NCI-H524 treated with DMSO at 0.1 percent for 48 hours (cell line): ENCODE results near the gene PHKA2.

ENCODE experiments used
- DNase-seq: peaks from one replicate; lab custom pipeline; 2025; lab: John Stamatoyannopoulos, UW

PHKA2 gene

DNA sequence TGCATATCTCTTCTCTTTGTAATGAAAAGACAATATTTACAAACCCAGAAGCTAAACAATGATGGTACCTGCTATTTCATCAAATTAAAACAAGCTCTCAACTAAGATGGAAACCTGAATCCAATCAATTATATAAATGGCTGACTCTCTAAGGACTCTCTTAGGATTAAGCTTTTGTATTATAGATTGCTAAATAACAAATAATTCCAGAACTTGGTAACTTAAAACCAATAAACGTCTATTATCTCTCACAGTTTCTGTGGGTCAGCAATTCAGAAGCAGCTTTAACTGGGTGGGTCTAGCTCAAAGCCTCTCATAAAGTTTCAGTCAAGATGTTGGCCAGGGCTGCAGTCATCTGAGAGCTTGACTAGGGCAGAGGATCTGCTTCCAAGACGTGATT, 12.4 kb downstream of the PHKA2 start:
- DNase-seq = no peak

DNA sequence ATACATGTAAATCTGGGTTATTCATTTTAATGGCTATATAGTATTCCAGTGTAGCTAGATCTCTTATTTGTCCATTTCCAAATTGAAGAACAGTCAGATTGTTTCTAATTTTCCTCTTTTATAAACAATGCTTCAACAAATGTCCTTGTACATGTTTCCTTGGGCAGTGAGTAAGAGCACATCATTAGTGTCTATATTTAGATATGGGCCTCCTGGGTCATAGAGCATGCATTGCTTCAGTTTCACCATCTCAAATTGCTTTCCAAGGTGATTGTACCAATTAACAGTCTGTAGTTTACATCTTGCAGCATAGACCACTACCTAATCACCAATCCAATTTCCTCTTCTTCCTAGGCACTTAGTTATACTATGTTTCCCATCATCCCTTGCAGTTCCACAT, 13.4 kb downstream of the PHKA2 start:
- no peak for DNase-seq

DNA sequence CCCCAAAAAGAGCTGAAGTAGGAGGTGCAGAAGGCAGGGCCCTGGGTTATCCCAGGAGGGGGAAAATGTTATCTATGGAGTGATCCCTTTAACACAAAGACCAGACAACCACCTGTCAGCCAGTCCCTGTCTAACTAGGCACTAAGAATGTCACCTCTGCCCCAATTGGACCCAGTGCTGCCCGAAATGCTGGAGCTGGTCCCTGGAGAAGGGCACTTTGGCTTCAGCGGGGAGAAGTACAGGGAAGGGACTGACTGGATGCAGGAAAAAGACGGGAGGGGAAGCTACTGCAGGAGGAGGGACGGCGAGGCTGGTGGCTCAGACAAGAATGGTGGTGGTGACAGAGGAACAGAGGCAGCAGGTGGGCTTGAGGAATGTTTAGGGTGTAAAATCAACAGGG, 17.3 kb downstream of the PHKA2 start:
- no peak for DNase-seq

DNA sequence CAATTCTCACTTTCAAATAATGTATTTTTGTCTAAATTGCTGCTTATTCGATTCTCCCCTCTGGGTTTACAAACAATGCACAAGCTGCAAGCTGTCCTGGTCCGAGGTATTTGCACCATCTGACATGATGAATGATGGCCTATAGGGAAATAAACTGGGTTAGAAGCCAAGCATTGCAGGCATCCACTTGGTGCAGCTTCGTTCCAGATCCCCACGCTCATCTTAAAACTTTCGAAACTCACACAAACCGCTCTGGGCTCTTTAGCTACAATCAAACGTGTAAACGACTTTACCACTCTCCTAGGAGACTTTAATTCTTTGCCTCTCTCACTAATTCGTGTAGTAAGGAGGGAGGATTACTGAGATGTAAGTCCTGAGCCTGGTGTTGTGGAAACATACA, 19.0 kb downstream of the PHKA2 start:
- no peak for DNase-seq

DNA sequence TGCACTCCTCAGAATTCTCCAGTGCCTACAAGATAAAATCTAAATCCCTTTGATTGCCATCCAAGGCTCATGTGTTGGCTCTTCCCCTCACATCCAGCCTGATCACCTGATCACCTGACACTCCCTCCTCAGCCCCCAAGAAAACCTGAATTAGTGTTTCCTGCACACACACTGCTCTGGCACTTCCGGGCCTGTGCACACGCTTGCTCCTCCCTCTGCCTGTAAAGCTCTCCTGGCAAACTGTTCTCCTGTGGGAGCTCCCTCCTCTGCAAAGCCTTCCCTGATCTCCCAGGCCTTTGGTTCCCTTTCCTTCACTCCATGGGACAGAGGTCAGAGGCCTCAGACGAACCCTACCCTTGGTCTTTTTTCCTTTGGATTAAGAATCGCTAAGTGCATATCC, 19.9 kb downstream of the PHKA2 start:
- DNase-seq = no peak

DNA sequence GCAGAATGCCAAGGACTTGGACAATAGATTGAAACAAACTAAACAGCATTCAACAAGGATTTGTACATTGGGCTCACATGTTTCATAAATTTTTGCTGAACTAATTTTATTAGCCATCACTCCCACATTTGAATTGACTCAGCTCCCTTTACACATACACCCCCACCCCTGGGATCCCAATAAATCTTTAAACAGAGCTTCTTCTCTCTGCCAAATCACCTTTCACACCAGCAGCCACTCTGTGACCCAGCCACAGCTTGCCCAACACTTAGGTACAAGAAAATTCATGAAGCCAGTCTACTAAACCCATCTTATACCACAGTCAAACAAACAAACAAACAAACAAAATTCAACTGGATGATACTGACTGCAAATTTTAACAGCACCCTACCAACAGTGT, 21.6 kb downstream of the PHKA2 start:
- DNase-seq = no peak

DNA sequence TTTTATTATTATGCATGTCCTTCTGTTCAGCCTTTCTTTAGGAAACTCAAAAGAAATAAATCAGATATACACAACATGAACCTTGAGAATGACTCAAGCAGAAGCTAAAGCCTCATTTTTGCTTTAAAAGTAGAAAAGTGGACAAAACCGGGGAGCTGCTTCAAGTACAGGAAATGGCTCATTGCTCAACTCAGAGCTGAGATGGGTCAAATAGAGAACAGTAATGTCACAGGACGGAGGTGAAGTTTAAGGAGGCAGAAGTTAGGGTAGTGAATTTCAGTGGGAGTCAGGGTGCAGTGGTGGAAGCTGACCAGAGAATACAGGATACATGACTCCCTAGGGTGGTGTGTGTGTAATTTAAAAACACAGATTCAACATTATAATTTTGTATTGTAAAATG, 22.2 kb downstream of the PHKA2 start:
- no peak for DNase-seq

DNA sequence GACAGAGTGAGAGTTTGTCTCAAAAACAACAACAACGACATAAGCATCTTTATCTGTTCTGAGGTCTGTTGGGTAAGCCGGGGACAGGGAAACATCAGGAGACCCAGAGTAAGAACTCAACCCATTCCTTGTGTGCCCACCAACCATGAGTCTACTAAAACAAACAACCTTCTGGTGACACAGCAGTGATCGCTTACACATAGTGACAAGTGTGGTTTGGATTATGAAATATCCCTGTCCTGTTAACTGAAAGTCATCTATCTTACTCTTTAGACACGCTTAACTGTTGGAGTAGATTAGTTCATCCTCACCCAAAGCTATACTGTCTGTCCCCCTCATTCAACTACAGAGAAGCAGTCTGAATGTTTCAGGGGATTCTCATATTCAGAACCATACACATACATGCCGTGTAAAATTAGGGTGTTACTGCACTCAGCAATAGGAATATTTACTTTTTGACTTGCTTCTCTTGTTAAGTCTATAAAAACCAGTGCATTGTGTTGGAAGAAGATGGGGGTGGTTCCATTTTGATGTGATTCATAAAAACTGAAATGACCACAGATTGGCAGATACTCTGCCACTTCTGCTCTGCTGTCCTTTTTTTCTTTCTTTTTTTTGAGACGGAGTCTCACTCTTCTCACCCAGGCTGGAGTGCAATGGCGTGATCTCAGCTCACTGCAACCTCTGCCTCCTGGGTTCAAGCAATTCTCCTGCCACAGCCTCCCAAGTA, 27.4 kb downstream of the PHKA2 start:
- DNase-seq = no peak

DNA sequence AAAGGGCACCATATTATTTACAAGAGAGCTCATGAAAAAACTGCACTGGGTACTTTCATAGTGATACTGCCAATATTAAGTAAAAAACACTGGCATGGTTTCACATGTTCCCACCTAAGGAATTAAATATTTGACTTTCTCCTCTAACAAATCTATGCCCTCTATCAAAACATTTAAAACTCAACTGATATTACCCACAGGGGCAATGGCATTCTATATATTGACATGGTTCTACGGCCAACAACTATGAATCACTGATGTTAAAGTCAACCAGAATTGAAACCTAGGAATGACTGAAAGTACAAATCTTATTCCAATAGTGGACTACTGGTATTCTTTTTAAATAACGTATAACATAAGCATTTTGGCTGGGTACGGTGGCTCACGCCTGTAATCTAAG, 28.2 kb downstream of the PHKA2 start:
- DNase-seq = no peak

DNA sequence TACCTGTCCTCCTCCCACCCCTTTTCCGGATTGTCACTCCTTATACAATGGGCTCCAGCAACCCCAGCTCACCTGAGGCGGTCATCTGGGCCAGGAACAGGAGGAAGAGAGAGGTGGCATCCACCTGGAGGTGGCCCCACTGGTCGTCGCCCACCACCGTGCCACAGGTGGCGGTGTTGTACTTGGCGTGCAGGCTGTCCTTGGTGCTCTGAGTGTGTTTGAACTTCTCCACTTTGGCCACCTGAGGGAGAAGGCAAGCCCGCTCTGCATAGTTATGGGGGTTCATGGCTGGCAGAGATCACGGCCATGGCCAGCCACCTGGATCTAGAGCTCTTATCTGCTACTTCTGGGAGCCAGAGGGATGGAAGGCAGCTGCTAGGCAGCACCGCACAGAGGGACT, 32.9 kb downstream of the PHKA2 start:
- DNase-seq = no peak

DNA sequence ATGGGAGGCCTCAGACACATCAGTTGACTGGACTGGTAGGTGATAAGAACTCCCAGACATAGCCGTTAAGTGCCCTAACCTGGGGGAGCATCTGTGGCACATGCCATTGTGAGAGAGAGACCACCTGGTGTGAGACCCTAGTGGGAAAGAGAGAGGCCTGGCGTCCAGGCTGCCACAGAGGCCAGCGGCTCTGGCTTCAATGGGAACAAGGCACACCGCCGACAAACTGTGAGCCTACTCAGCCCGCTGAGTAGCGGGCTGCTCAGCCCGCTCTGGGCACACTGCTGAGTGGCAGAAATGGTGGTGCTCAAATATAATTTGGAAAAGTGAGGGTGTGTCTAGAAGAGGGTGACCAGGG, 34.0 kb downstream of the PHKA2 start:
- no peak for DNase-seq

DNA sequence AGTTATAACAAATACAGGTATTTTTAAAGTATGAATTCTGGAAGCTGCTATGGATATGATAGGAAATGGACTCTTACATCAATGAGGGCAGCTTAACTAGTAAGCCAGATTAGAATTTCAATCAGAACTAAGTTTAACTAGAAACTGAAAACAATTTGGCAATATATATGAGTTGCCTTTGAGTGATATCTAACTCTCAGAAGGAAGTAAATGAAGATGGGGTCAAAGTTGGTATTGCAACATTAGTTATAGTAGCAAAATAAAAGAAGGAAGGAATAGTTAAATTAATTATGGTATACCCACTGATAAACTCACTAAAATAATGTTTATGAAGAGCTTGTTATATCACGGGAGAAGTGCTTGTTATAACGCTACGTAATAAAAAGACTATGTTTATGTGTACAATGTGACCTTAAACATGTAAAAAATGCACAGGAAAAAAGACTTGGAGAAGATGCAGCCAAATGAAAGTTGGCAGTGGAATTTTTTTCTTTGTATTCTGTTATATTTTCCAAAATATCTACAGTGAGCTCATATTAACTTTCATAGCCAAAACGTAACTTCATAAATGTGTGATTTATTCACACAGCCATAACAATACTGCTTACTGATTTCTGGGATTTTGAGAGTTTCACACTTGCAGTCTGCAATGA, 34.5 kb downstream of the PHKA2 start:
- no peak for DNase-seq

DNA sequence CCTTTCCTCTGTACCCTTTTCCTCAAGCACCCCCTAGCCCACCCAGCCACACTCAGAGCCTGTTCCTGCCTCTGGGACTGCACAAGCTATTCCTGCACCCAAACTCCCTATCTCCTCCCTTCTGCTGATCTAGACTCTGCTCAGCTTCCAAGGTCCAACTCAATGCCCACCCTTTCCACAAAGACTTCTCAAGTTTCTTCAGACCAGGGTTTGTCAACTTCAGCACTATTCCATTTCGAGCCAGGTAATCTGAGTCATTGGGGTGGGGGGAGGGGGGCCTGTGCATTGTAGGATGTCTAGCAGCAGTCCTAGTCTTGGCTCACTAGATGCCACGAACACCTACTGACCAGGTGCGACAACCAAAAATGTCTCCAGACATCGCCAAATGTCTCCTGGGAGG, 37.3 kb downstream of the PHKA2 start:
- no peak for DNase-seq

DNA sequence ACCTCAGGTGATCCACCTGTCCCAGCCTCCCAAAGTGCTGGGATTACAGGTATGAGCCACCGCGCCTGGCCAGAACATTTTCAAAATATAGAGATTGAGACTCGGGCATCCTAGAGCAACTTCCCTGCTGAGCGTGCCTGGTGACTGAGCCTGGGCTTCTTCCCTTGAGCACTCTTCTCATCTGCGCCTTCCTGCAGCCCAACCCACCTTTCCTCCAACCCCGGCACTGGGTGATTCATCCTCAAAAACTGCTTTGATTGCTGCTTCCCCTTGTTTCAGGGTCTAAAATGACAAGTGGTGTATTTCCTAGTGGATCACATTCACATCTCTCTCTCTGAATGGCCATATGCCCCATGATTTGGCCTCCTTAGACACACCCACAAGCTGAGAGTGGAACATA, 37.8 kb downstream of the PHKA2 start:
- DNase-seq = no peak

DNA sequence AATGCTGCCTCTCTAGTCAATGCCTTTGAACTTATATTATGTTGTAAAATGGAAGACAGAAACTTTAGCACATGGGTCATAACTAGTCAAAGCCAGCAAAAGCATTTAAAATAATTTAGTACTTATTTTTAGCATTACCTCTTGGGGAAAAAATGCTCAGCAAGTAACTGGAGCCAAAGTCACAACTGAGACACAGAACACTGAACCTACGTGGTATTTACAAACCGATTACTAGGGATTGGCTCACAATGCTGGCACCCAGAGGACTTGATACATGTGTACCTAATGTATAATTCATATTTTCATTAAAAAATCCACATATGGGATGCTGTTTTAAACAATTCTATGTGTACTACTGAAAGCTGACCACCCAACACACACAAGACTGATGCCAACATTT, 38.4 kb downstream of the PHKA2 start:
- DNase-seq = no peak

DNA sequence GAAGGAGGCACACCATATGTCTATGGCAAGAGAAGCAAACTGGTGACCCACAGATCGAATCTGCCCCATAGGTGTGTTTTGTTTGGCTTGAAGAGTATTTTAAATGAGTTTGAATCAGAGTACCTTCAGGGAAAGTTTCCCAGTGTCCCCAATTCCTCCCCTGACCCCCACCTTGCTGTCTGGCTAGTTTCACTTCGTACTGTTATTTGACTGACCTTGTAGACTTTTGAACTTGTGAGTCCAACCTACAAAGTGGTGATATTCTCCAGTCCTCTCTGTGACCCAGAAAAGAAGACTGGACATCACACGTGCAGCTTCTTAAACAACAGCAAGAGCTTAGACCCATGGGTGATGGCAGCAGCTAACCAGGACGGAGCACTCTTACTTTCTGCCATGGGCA, 39.4 kb downstream of the PHKA2 start:
- no peak for DNase-seq

DNA sequence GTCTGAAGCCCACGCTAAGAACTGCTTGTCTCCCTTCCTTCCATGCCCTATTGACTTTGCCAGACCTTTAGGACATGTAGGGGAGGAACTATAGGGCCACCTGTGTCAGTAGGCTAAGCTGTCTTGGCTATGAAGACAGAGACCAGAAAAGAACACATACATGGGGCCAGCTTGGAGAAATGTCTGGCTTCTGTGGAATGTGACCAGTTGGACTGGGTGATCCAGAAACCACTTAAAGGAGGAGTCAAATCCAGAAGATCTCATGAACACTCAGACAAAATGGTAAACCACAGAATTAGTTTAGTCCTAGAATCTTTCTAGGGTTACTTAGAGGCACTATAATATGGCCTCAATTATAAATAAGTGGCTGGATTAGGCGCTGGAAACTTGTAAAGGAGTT, 42.0 kb downstream of the PHKA2 start:
- no peak for DNase-seq

DNA sequence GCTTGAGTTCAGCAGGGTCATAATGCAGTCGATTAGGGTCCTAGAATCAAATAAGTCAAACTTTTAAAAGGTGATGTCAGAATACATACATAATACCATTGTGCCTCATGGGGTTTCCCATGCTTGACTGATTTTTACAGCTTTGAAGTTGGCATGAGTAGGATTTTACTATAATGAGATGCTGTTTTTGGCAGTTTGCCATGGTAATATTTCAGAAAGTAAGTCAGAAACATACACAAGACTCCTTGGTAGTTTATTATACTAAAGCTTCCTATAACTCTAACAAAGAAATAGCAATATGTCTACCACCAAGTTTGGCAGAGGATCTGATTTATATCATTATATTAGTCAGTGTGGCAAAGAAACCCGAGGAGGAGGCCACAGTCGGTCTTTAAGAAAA, 45.2 kb downstream of the PHKA2 start:
- DNase-seq = no peak

DNA sequence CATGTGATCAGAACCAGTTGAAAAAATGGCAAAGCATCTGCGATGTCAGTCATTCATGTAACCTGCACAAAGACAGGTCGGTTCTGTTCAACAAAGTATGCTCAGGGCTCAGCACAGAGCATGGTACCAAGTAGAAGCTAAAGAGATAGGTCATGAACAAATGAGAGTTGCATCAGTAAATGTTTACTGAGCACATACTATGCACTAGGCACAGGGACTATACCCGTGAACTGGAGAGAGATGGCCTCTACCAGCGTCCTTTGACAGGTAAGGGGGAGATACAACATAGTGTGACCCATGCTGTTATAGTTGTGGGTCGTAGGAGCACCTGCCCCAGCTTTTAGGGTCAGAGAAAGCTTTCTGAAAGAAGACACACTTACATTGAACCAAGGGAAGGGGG, 46.7 kb downstream of the PHKA2 start:
- no peak for DNase-seq

DNA sequence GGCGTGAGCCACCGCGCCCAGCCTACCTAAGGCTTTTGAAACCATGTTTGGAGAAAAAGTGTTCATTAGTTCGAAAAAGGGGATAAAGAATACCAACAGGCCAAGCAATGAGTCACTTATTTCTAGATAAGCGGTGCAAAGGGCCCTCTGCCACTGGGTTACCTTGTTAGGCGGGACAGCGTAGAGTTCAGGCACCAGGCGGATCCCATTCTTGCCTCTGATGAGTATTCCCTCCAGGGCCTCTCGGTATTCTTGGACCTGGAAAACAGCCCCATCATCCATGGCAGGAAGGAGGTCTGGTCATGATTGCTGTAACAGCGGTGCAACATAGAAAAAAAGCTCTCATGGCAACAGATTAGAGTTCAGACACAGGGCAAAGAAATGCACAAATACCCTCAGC, 48.0 kb downstream of the PHKA2 start:
- DNase-seq = no peak

DNA sequence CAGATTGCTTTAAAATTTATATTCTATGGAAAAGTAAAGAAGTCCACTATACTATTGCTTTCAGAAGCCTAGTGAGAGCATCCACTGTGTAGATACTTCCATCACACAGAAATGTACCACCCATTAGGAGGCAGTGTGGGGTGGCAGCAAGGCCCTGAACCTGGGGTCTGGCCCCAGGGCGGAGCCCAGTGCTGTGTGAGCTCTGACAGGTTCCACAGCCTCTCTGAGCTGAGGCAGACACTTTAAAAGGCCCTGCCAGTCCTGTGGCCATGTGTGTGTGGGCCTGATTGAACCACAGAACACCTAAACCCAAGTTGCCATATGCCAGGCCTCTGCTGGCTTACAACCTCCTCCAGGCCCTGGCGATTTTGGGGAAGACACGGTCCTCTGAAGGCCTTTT, 49.2 kb downstream of the PHKA2 start:
- DNase-seq = no peak

DNA sequence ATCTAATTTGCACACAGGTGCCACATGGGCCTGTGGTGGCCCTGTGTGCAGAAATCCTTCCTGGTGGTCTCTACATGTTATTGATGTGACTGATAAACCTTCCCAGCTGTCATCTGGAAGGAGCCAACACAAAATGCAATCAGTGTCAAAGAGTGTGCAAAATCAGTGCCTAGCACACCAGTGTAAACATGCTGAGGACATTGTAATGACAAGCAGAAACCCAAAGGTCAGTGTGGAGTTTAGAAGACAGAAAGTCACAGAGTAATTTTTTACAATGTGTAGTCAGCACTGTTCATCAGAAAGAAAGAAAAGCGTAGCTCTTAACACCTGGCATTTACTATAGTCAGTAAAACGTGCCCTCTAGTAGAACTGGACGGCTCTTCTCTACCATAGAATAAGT, 50.3 kb downstream of the PHKA2 start:
- DNase-seq = no peak

DNA sequence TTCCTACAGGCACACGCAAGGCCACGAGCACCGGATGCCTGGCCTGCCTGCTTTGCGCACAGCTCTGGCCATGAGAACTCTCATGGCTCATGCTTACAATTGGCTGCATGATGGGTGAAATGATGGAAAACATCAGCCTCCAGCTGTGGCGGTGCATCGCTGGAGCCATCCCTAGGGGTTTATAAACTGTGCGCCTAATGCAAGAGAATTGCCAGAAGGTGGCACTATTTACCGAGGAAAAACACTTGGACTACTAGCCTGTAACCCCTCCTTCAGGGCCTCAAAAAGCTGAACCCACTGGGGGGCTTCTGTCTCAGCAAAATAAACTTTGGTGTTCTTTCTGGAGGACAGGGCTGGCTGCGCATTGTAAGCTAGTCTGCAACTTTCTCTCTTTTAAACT, 51.9 kb downstream of the PHKA2 start:
- DNase-seq = no peak

DNA sequence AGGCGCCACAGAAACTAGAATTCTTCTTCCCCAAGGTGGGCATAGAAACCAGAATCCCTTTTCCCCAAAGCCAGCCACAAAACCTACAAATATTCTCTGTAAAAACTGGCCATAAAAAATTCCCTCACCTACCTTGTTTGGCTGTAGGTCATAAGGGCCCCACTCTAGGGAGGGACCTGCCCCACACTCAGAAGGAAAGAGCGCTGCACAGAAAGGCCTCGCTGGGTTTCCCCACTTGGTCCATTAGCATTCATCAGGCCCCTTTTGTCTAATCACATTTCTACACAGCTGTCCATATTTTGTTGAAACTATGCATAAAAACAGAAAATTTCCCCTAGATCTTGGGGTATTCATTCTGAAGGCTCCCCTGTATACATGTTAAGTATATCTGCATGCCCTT, 54.1 kb downstream of the PHKA2 start:
- DNase-seq = no peak
